Natural killer cell (primary cell): Measurements from ENCODE around the gene GIPR. TPM values are rescaled to one million over a fixed set of nuclear protein-coding genes. Genes with fewer than 3 reads are reported as not detected.
A peak's percentile ranks its signal among the peaks of the same experiment; 100 is the strongest.

Source experiments
- ATAC-seq, 3 donors: fragments of 150-1000 bp in 2 of 3; fragments of 200-7000 bp in 1 of 3; cut with Tn5 transposase; 1 replicate in 1 of 3; 2 replicates in 2 of 3; pipeline ENCODE4 v1.10.0; 2021; ENCODE audit warnings: mild to moderate bottlenecking in 2 of 3, moderate library complexity in 2 of 3
- DNase-seq, 2 donors: peaks; one replicate each; pipeline versions ENCODE4 v3.0.0 to v3.0.0-alpha.2; 2013 to 2021; ENCODE audit warnings: mixed read lengths in 1 of 2
- H3K27ac ChIP-seq: one replicate; pipeline ENCODE4 v1.5.1; 2013; ENCODE audit warnings: mild to moderate bottlenecking, low read length
- H3K27me3 ChIP-seq: one replicate; pipeline ENCODE4 v1.6.1; 2013; ENCODE audit warnings: low read length; ENCODE audit not compliant: control insufficient read depth, insufficient read depth
- H3K36me3 ChIP-seq: one replicate; pipeline ENCODE4 v1.6.1; 2013; ENCODE audit warnings: low read length; ENCODE audit not compliant: control insufficient read depth, insufficient read depth
- H3K4me1 ChIP-seq: one replicate; pipeline ENCODE4 v1.6.1; 2013; ENCODE audit warnings: low read length; ENCODE audit not compliant: control insufficient read depth, insufficient read depth
- H3K4me3 ChIP-seq: one replicate; pipeline ENCODE4 v1.5.1; 2013; ENCODE audit warnings: low read length
- H3K9me3 ChIP-seq: one replicate; pipeline ENCODE4 v1.6.1; 2013; ENCODE audit warnings: low read length; ENCODE audit not compliant: control insufficient read depth, insufficient read depth
- H3K27ac Mint-ChIP-seq, 2 donors: one replicate each; pipeline ENCODE4 v1.8.0; 2022; ENCODE audit warnings: mild to moderate bottlenecking in 2 of 2, mixed read lengths in 2 of 2, moderate library complexity in 1 of 2
- H3K27me3 Mint-ChIP-seq, 2 donors: one replicate each; pipeline ENCODE4 v1.8.0; 2022; ENCODE audit warnings: low read depth in 2 of 2, mixed read lengths in 2 of 2
- H3K36me3 Mint-ChIP-seq: one replicate; pipeline ENCODE4 v1.8.0; 2022; ENCODE audit warnings: mixed read lengths
- H3K4me1 Mint-ChIP-seq, 2 donors: one replicate each; pipeline ENCODE4 v1.8.0; 2022; ENCODE audit warnings: mixed read lengths in 2 of 2
- H3K4me3 Mint-ChIP-seq: one replicate; pipeline ENCODE4 v1.8.0; 2022; ENCODE audit warnings: mild to moderate bottlenecking, moderate library complexity, mixed read lengths
- H3K9me3 Mint-ChIP-seq, 2 donors: one replicate each; pipeline ENCODE4 v1.8.0; 2022; ENCODE audit warnings: mixed read lengths in 2 of 2
- CTCF ChIP-seq: fragments of 200-600 bp; IDR thresholded peaks from one replicate; pipeline ENCODE4 v1.8.0; 2022; ENCODE audit warnings: antibody characterized with exemption
- WGBS: methylation state at CpG from one replicate; pipeline ENCODE4 v1.1.7; 2013; ENCODE audit warnings: missing lambda C conversion rate; ENCODE audit not compliant: insufficient coverage; 5-methylcytosine and 5-hydroxymethylcytosine counted together
- intact Hi-C: fragments of 100-400 bp; cut with micrococcal nuclease; formaldehyde crosslinking; loops from one replicate; pipeline ENCODE4 v1.14.2; 2022
- total RNA-seq, 4 donors: library from RNA; stranded (reverse); fragments of 120-200 nt in 1 of 4; gene quantifications; one replicate each; pipeline versions ENCODE4 v1.2.3 to v1.2.4, GENCODE V29; 2013 to 2022

The GIPR gene
- total RNA-seq, 3 donors from 2014 or later (not counting 1 experiment from before 2014, with no cell fraction given), result 20.7 to 24.5 (median 21.5) TPM

DNA sequence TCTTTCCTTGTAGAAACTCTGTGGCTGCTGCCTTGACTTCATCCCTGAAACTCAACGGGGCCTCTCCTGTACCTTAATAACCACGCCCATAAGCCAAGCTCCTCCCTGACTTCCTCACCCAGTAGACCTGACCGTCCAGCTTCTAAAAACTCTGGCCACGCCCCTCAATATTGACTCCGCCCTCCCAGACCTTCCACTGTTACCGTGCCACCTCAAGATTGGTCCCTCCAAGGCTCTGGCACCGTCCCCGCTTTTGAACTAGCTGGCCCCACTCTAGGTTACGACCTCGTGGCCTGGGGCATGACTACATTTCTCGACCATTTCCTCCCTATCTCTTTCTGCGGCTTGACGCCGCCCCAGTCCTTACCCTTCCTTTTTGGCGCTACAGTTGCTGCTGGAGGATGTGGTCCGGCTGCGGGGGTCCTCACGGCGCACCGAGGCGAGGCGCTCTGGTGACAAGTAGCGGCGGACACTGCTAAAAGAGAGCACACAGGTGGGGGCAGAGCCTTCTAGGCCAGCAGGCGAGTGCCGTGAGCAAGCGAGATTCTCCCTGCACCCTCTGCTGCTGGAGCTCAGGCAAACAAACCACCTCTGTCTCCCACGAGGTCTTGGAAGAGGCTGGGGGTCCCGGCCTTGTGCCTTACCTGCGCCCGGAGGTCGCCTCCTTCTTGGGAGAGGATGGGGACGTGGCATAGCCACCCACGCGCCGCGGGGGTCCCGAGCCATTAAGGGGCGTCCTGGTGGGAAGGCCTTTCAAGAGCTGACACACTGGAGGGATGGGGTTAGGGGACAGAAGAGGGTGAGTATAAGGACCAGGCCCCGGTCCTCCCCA, 26.5 kb upstream of the GIPR start:
- H3K4me1 Mint-ChIP-seq, result peaks cover 46 to 73% of the 10 kb centered on the region in 2 donors
- H3K27me3 Mint-ChIP-seq, result no peaks in the 10 kb centered on the region
- Histone ChIP-seq H3K36me3 (no peaks in the 10 kb centered on the region), H3K9me3 (no peaks in the 10 kb centered on the region), H3K27me3 (no peaks in the 10 kb centered on the region), H3K27ac (peak overlapping the region; percentile 98), H3K4me3 (peak overlapping the region; percentile 39), H3K4me1 (peaks cover 74% of the 10 kb centered on the region)
- WGBS, result under 1% methylated on average over 39 of the region's 40 CpGs
- no peaks in the 10 kb centered on the region for H3K36me3 Mint-ChIP-seq
- DNase-seq (peak; percentile 78 to 82), ATAC-seq (peak; percentile 46 to 77 (median 50))
- peak overlapping the region; percentile 91 to 96 for H3K27ac Mint-ChIP-seq
- H3K4me3 Mint-ChIP-seq, result peak overlapping the region; percentile 83
- intact Hi-C loops, result loop anchor here (1.0 to 10.0 kb wide), 6 partner anchors 51 to 237 kb away; partner anchors contain the start of genes OPA3, POLR1G, PPP1R13L and QPCTL
- TF ChIP-seq CTCF, result no peak
- H3K9me3 Mint-ChIP-seq, result peaks cover 0 to 4% of the 10 kb centered on the region in 2 donors

- H3K4me1 ChIP-seq, result peaks cover 71% of the 10 kb centered on the region
- intact Hi-C loops, result loop anchor here (1.0 to 10.0 kb wide), 4 partner anchors 36 to 238 kb away; partner anchors contain the start of genes POLR1G and PPP1R13L
- H3K27me3 ChIP-seq, result no peaks in the 10 kb centered on the region
- peaks cover 0 to 4% of the 10 kb centered on the region in 2 donors for H3K9me3 Mint-ChIP-seq
- peaks cover 47 to 71% of the 10 kb centered on the region in 2 donors for H3K4me1 Mint-ChIP-seq
- no peaks in the 10 kb centered on the region for H3K36me3 ChIP-seq
- H3K9me3 ChIP-seq, result no peaks in the 10 kb centered on the region
- TF ChIP-seq CTCF, result peak; percentile 95
- DNase-seq (peak; percentile 87 to 92), ATAC-seq (peak; percentile 10 to 31 (median 14))
- H3K27ac Mint-ChIP-seq, result peak overlapping the region; percentile 91 to 96
- no peaks in the 10 kb centered on the region for H3K27me3 Mint-ChIP-seq
- no peaks in the 10 kb centered on the region for H3K36me3 Mint-ChIP-seq
- H3K4me3 ChIP-seq, result peak overlapping the region; percentile 9
- peak overlapping the region; percentile 75 for H3K4me3 Mint-ChIP-seq
- peak overlapping the region; percentile 98 for H3K27ac ChIP-seq
- WGBS, result 10% methylated on average over 35 of the region's 39 CpGs
Observed at GRCh38 chr19:45643024-45643926, 24.7 kb upstream of the GIPR start.

DNA sequence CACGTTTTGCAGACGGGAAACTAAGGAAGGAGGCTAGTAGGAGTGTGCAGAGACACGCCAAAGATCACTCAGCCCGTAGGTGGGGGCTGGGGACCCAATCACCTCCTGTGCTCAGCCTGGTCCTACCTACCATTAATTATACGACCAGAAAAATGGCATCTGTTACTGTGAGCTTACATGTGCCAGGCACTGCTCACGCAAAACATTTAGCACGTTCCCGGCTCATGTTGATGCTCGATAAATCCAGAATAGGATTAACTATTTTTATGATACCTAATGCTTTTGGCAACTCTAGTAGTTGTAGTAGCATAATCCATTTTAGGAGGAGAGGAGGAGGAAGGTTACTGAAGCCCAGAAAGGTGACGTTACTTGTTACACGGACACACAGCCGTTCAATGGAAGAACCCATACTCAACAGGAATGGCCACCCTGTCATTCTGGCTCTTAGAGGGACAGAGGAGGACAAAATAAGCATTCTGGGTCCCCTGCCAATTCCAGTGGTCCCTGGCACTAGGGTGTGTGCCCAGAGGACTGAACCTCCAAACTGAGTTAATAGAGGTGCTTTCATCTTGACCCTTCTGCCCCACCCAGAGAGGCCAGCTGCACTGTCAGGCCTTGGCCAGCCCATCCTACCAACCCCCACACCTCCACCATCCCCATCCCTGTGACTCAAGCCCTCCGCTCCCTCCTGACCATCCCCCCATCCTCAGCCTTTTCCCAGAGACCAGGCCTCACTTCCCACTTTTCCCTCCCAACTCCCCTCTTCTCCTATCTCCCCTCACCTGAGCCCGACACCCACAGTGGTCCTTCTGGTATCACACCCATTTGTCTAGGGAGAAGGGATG, 23.9 kb upstream of the GIPR start:
- H3K27ac Mint-ChIP-seq, result peak overlapping the region in 1 of 2 donors; percentile 96
- Histone ChIP-seq H3K27me3 (no peaks in the 10 kb centered on the region), H3K9me3 (no peaks in the 10 kb centered on the region), H3K27ac (no peak overlapping the region), H3K4me1 (peaks cover 63% of the 10 kb centered on the region), H3K36me3 (no peaks in the 10 kb centered on the region), H3K4me3 (no peak overlapping the region)
- 45% methylated on average over 13 of the region's 14 CpGs for WGBS
- H3K9me3 Mint-ChIP-seq, result peaks cover 0 to 4% of the 10 kb centered on the region in 2 donors
- intact Hi-C loops, result loop anchor here (1.0 to 10.0 kb wide), 4 partner anchors 37 to 239 kb away; partner anchors contain the start of genes POLR1G and PPP1R13L
- H3K36me3 Mint-ChIP-seq, result no peaks in the 10 kb centered on the region
- H3K27me3 Mint-ChIP-seq, result no peaks in the 10 kb centered on the region
- H3K4me3 Mint-ChIP-seq, result peak overlapping the region; percentile 40
- peak in 1 of 2 donors; percentile 23 for DNase-seq
- no peak for ATAC-seq
- TF ChIP-seq CTCF, result no peak
- H3K4me1 Mint-ChIP-seq, result peaks cover 41 to 62% of the 10 kb centered on the region in 2 donors
